HG03097 (cell line): Measurements from ENCODE around the gene MICALL2.

Experiments
- ATAC-seq: cut with Tn5 transposase; IDR thresholded peaks from one replicate; pipeline ENCODE4 v1.9.1; 2021; ENCODE audit not compliant: unreplicated experiment, low FRiP score

MICALL2 gene

GRCh38 chr7:1421020-1421790, 38.1 kb downstream of the MICALL2 start:
- no peak for ATAC-seq

- ATAC-seq: no peak
Measured at GRCh38 chr7:1419688-1420087, 39.6 kb downstream of the MICALL2 start.

- ATAC-seq: no peak
Measured at GRCh38 chr7:1419310-1419634, 40.0 kb downstream of the MICALL2 start.

- ATAC-seq: no peak
Measured at GRCh38 chr7:1418505-1419309, 40.6 kb downstream of the MICALL2 start.

- ATAC-seq: no peak
Measured at GRCh38 chr7:1415389-1415990, 43.8 kb downstream of the MICALL2 start.

GRCh38 chr7:1413936-1414639, 45.2 kb downstream of the MICALL2 start:
- ATAC-seq: no peak

GRCh38 chr7:1412322-1413261, 46.7 kb downstream of the MICALL2 start:
- peak; percentile 81 for ATAC-seq

- no peak for ATAC-seq
Measured at GRCh38 chr7:1411414-1411813, 47.9 kb downstream of the MICALL2 start.

- ATAC-seq: no peak
Measured at GRCh38 chr7:1410992-1411391, 48.3 kb downstream of the MICALL2 start.

GRCh38 chr7:1409555-1409954, 49.7 kb downstream of the MICALL2 start:
- no peak for ATAC-seq

GRCh38 chr7:1408466-1408865, 50.8 kb downstream of the MICALL2 start:
- ATAC-seq: no peak

GRCh38 chr7:1407892-1408291, 51.4 kb downstream of the MICALL2 start:
- ATAC-seq: no peak

- no peak for ATAC-seq
Measured at GRCh38 chr7:1404898-1405548, 54.2 kb downstream of the MICALL2 start.

GRCh38 chr7:1404460-1404809, 54.8 kb downstream of the MICALL2 start:
- ATAC-seq: no peak

GRCh38 chr7:1403638-1404459, 55.4 kb downstream of the MICALL2 start:
- no peak for ATAC-seq

GRCh38 chr7:1402791-1403637, 56.3 kb downstream of the MICALL2 start:
- ATAC-seq: no peak

- no peak for ATAC-seq
Measured at GRCh38 chr7:1402110-1402790, 57.0 kb downstream of the MICALL2 start.
